OCI-LY7 (cell line): ENCODE measurements around the gene NAGLU. TPM values are rescaled to one million over a fixed set of nuclear protein-coding genes. Genes with fewer than 3 reads are reported as not detected.
"Not testable (repeated sequence)": the region's sequence is repeated elsewhere in the genome, so short reads cannot be mapped to it uniquely, and the experiment has no call there.

Experiments
- BruUV-seq: library from RNA; stranded (reverse); fragments of 400-500 nt; replicated peaks from 2 replicates; lab custom pipeline; 2021; lab: Mats Ljungman, UMichigan
- CTCF ChIA-PET: fragments of 300-600 bp; sonication (Branson Sonifier 250); formaldehyde crosslinking; loops from one replicate; lab custom pipeline; 2022; ENCODE audit warnings: antibody characterized with exemption; ENCODE audit not compliant: unreplicated experiment; lab: Charles Lee
- POLR2A ChIA-PET: fragments of 300-600 bp; sonication (Branson Sonifier 250); formaldehyde crosslinking; loops from one replicate; lab custom pipeline; 2022; ENCODE audit warnings: antibody characterized with exemption; lab: Charles Lee
- DNase-seq: peaks from one replicate; pipeline ENCODE4 v3.0.0-alpha.2; 2015; ENCODE audit warnings: low spot score
- H2AFZ ChIP-seq: fragments of 200-600 bp; sonication (generic), shearing (Covaris generic); 2 replicates; pipeline ENCODE4 v1.6.1; 2014; ENCODE audit warnings: mild to moderate bottlenecking, antibody characterized with exemption, low read length, moderate library complexity
- H3K27ac ChIP-seq: fragments of 200-600 bp; sonication (generic); 2 replicates; pipeline ENCODE4 v1.5.1; 2014; ENCODE audit warnings: mixed run types, low read depth, mild to moderate bottlenecking, moderate library complexity, low read length, inconsistent platforms; ENCODE audit not compliant: poor library complexity, severe bottlenecking
- H3K36me3 ChIP-seq: fragments of 200-600 bp; sonication (generic); 2 replicates; pipeline ENCODE4 v1.6.1; 2014; ENCODE audit warnings: mild to moderate bottlenecking, antibody characterized with exemption, low read length, moderate library complexity, mixed read lengths; ENCODE audit not compliant: insufficient read depth
- H3K4me1 ChIP-seq: fragments of 200-600 bp; sonication (generic); 2 replicates; pipeline ENCODE4 v1.5.1; 2014; ENCODE audit warnings: mild to moderate bottlenecking, low read length; ENCODE audit not compliant: insufficient read depth, poor library complexity, severe bottlenecking
- H3K4me2 ChIP-seq: fragments of 200-600 bp; sonication (generic); 2 replicates; pipeline ENCODE4 v1.6.1; 2014; ENCODE audit warnings: mild to moderate bottlenecking, low read length
- H3K4me3 ChIP-seq: fragments of 200-600 bp; sonication (generic); 2 replicates; pipeline ENCODE4 v1.5.1; 2014; ENCODE audit warnings: mild to moderate bottlenecking, low read depth, low read length; ENCODE audit not compliant: poor library complexity, severe bottlenecking
- H3K79me2 ChIP-seq: fragments of 200-600 bp; sonication (generic); 2 replicates; pipeline ENCODE4 v1.6.1; 2016; ENCODE audit warnings: low read depth, mild to moderate bottlenecking, low read length, moderate library complexity, mixed read lengths; ENCODE audit not compliant: insufficient read depth
- H3K9me2 ChIP-seq: fragments of 200-600 bp; sonication (generic); 2 replicates; pipeline ENCODE4 v1.6.1; 2016; ENCODE audit warnings: mild to moderate bottlenecking, low read length, mixed read lengths; ENCODE audit not compliant: insufficient read depth
- H3K9me3 ChIP-seq: fragments of 200-600 bp; sonication (generic); 2 replicates; pipeline ENCODE4 v1.6.1; 2014; ENCODE audit warnings: mild to moderate bottlenecking, mixed run types, low read length, mixed read lengths
- H4K20me1 ChIP-seq: fragments of 200-600 bp; sonication (generic); 2 replicates; pipeline ENCODE4 v1.6.1; 2014; ENCODE audit warnings: mild to moderate bottlenecking, antibody characterized with exemption, low read length, moderate library complexity, mixed read lengths; ENCODE audit not compliant: insufficient read depth
- CTCF ChIP-seq: fragments of 200-600 bp; sonication (generic); conservative IDR thresholded peaks from 2 replicates; pipeline ENCODE4 v1.5.1; 2014; ENCODE audit warnings: mild to moderate bottlenecking, antibody characterized with exemption, low read length, moderate library complexity, mixed read lengths
- EZH2phosphoT487 ChIP-seq: fragments of 200-600 bp; sonication (generic); IDR thresholded peaks from 2 replicates; pipeline ENCODE4 v1.6.1; 2018; ENCODE audit warnings: low read depth, borderline replicate concordance, mild to moderate bottlenecking, mixed run types, antibody characterized with exemption, low read length, moderate library complexity, mixed read lengths
- intact Hi-C: fragments of 100-400 bp; cut with micrococcal nuclease; formaldehyde crosslinking; loops from one replicate; pipeline ENCODE4 v1.10.0; 2022; ENCODE audit not compliant: unreplicated experiment
- total RNA-seq, 2 experiments: library from RNA; depleted of rRNA in 1 of 2; stranded (reverse); fragments of >200 nt in 1 of 2; shearing (Covaris generic) in 1 of 2; gene quantifications; 2 replicates each; pipeline ENCODE4 v1.2.3, GENCODE V29; 2014 to 2022

The NAGLU gene
- total RNA-seq, 2 experiments from 2014 or later: 37.6 to 42.8 TPM

GRCh38 chr17:42548993-42549755 lies 13.1 kb downstream of the NAGLU start:
- BruUV-seq: no TSS peak
- Histone ChIP-seq H3K4me2 (peak overlapping the region; percentile 57), H3K9me2 (no peaks in the 10 kb centered on the region), H2AFZ (no peak overlapping the region), H3K36me3 (no peaks in the 10 kb centered on the region; the same call in 1 of the 2 replicates), H3K27ac (no peak overlapping the region), H3K79me2 (no peaks in the 10 kb centered on the region), H3K9me3 (no peaks in the 10 kb centered on the region), H3K4me1 (peaks cover 14% of the 10 kb centered on the region), H3K4me3 (peak overlapping the region; percentile 48), H4K20me1 (no peaks in the 10 kb centered on the region)
- DNase-seq: no peak
- ChIA-PET CTCF (no interaction called here), POLR2A (no interaction called here)
- intact Hi-C loops: loop anchor here (2.0 kb wide), 1 partner anchor 28 kb away; the partner anchor contains the start of gene PSMC3IP
- TF ChIP-seq CTCF: no peak
- TF ChIP-seq EZH2phosphoT487: no peak

- BruUV-seq, H2AFZ ChIP-seq, H4K20me1 ChIP-seq, DNase-seq, POLR2A ChIA-PET, H3K27ac ChIP-seq, intact Hi-C loops, H3K9me3 ChIP-seq, CTCF ChIA-PET, H3K79me2 ChIP-seq, H3K9me2 ChIP-seq, H3K36me3 ChIP-seq: not testable (repeated sequence)
- Histone ChIP-seq H3K4me2 (peak within 1 kb of the TSS; percentile 86), H3K4me1 (peaks cover 29% of the 10 kb centered on the region), H3K4me3 (peak within 1 kb of the TSS; percentile 87)
These were observed 16.7 kb downstream of the NAGLU start, which contains the start of gene HSD17B1 for GRCh38 chr17:42552736-42553135. TSS of gene HSD17B1 (plus strand) at chr17:42552923. CDS start at chr17:42552934, 11 bp downstream.

GRCh38 chr17:42553161-42553818 lies 17.2 kb downstream of the NAGLU start:
- BruUV-seq: no TSS peak
- peak overlapping the region; percentile 86 for H3K4me2 ChIP-seq
- no peak overlapping the region for H2AFZ ChIP-seq
- CTCF ChIA-PET: no interaction called here
- intact Hi-C loops: no loop called here
- DNase-seq: no peak
- H3K27ac ChIP-seq: no peak overlapping the region
- H3K79me2 ChIP-seq: no peaks in the 10 kb centered on the region
- H3K4me1 ChIP-seq: peaks cover 29% of the 10 kb centered on the region
- POLR2A ChIA-PET: no interaction called here
- H3K9me2 ChIP-seq: no peaks in the 10 kb centered on the region
- H3K9me3 ChIP-seq: no peaks in the 10 kb centered on the region
- TF ChIP-seq EZH2phosphoT487: no peak
- no peak for TF ChIP-seq CTCF
- no peaks in the 10 kb centered on the region for H4K20me1 ChIP-seq
- H3K36me3 ChIP-seq: no peaks in the 10 kb centered on the region
- peak overlapping the region; percentile 87 for H3K4me3 ChIP-seq
